VCaP (cell line): ENCODE results near the gene SNX32.

Source experiments
- H3K27ac ChIP-seq: fragments of 450-650 bp; 2 replicates; pipeline ENCODE4 v1.5.1; 2017
- CTCF ChIP-seq: fragments of 450-650 bp; conservative IDR thresholded peaks from 2 replicates; pipeline ENCODE4 v1.5.1; 2017; ENCODE audit warnings: mild to moderate bottlenecking, moderate library complexity

SNX32 gene

GRCh38 chr11:65879617-65880016 is 45.9 kb downstream of the SNX32 start, which contains the start of gene CTSW:
TSS of gene CTSW (plus strand) at chr11:65879837. CDS start at chr11:65879855, 18 bp downstream.
- no peak for TF ChIP-seq CTCF
- H3K27ac ChIP-seq, result no peak within 1 kb of the TSS

GRCh38 chr11:65880027-65880426 is 46.3 kb downstream of the SNX32 start:
- H3K27ac ChIP-seq, result no peak overlapping the region
- no peak for TF ChIP-seq CTCF

- no peak for TF ChIP-seq CTCF
- H3K27ac ChIP-seq, result no peak overlapping the region
Observed at GRCh38 chr11:65880844-65881421, 47.2 kb downstream of the SNX32 start.

- H3K27ac ChIP-seq, result no peak overlapping the region
- TF ChIP-seq CTCF, result no peak
Observed at GRCh38 chr11:65882120-65883057, 48.6 kb downstream of the SNX32 start.

- TF ChIP-seq CTCF, result no peak
Observed at GRCh38 chr11:65883058-65883761, 49.4 kb downstream of the SNX32 start.

GRCh38 chr11:65883786-65884715 is 50.3 kb downstream of the SNX32 start:
- peak overlapping the region; percentile 94 for H3K27ac ChIP-seq
- TF ChIP-seq CTCF, result no peak

More at GRCh38 chr11:65883058-65883761, 49.4 kb downstream of the SNX32 start:
- no peak overlapping the region for H3K27ac ChIP-seq
